Epithelial cell of proximal tubule (primary cell): ENCODE measurements around the gene KDM1B. TPM values are rescaled to one million over a fixed set of nuclear protein-coding genes. Genes with fewer than 3 reads are reported as not detected.
A peak's percentile ranks its signal among the peaks of the same experiment; 100 is the strongest.

ENCODE experiments used
- DNase-seq: peaks from one replicate; pipeline ENCODE4 v3.0.0-alpha.2; 2011; ENCODE audit warnings: low read depth
- H3K4me3 ChIP-seq: 2 replicates; pipeline ENCODE4 v1.5.1; 2011; ENCODE audit warnings: low read depth, mild to moderate bottlenecking, low read length
- CTCF ChIP-seq: conservative IDR thresholded peaks from 2 replicates; pipeline ENCODE4 v1.5.1; 2012; ENCODE audit warnings: low read depth, mild to moderate bottlenecking, low read length
- total RNA-seq: library from RNA; depleted of rRNA; stranded (reverse); fragments of >200 nt; gene quantifications from 2 replicates; pipeline ENCODE4 v1.2.3, GENCODE V29; 2015

KDM1B gene
- total RNA-seq, 1 donor from 2014 or later, result 15.7 TPM

GRCh38 chr6:18121580-18122127 lies 33.6 kb upstream of the KDM1B start:
- TF ChIP-seq CTCF, result no peak
- no peak for DNase-seq
- peak overlapping the region; percentile 59 for H3K4me3 ChIP-seq

GRCh38 chr6:18122128-18123093 lies 32.8 kb upstream of the KDM1B start, which contains the start of gene NHLRC1:
NHLRC1 (minus strand) TSS chr6:18122677; CDS start chr6:18122606, 71 bp downstream.
- peak; percentile 33 for DNase-seq
- peak within 1 kb of the TSS; percentile 59 for H3K4me3 ChIP-seq
- TF ChIP-seq CTCF, result peak; percentile 89

- no peak for TF ChIP-seq CTCF
These were observed 29.1 kb upstream of the KDM1B start for GRCh38 chr6:18126121-18126520.

GRCh38 chr6:18132346-18132745 lies 22.9 kb upstream of the KDM1B start:
- no peak for TF ChIP-seq CTCF
- H3K4me3 ChIP-seq, result no peak overlapping the region

More at GRCh38 chr6:18126121-18126520, 29.1 kb upstream of the KDM1B start:
- DNase-seq, result no peak
- no peak overlapping the region for H3K4me3 ChIP-seq

GRCh38 chr6:18135171-18135570 lies 20.1 kb upstream of the KDM1B start:
- no peak for DNase-seq
- no peak for TF ChIP-seq CTCF
- no peak overlapping the region for H3K4me3 ChIP-seq

More at GRCh38 chr6:18132346-18132745, 22.9 kb upstream of the KDM1B start:
- DNase-seq, result no peak

DNA sequence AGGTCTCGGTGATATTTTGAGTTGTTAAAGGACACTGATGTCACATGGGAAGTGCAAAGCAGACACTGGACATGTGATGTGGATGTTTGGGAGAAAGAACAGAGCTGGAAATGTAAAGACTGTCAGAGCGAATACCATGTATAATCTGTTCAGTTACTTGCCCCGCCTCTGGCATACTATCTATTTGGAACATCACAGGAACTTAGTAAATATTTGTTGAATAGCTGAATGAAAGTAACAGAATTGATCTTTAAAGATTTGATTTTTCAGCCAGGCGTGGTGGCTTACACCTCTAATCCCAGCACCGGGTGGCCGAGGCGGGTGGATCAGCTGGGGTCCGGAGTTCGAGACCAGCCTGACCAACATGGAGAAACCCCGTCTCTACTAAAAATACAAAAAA lies 19.0 kb upstream of the KDM1B start:
- DNase-seq, result no peak
- no peak for TF ChIP-seq CTCF
- H3K4me3 ChIP-seq, result no peak overlapping the region
